Common myeloid progenitor, CD34-positive (primary cell): Measurements from ENCODE around the gene FIBCD1.
A peak's percentile ranks its signal among the peaks of the same experiment; 100 is the strongest.

Source experiments
- CTCF ChIA-PET: fragments of 350-600 bp; sonication (Branson Sonifier 250); formaldehyde crosslinking; loops from one replicate; lab custom pipeline; 2021; ENCODE audit warnings: antibody characterized with exemption; lab: Charles Lee
- POLR2A ChIA-PET: fragments of 350-600 bp; sonication (Branson Sonifier 250); formaldehyde crosslinking; loops from one replicate; lab custom pipeline; 2021; ENCODE audit warnings: antibody characterized with exemption; lab: Charles Lee
- DNase-seq, 3 donors: peaks; one replicate each; pipeline versions ENCODE4 v3.0.0 to v3.0.0-alpha.2; 2013
- H3K27ac ChIP-seq, 2 experiments: 1 replicate in 1 of 2; 2 replicates in 1 of 2; pipeline ENCODE4 v1.7.0; 2013; ENCODE audit warnings: inconsistent platforms in 2 of 2, low read length in 2 of 2, mild to moderate bottlenecking in 2 of 2, low read depth in 1 of 2, moderate library complexity in 1 of 2; ENCODE audit not compliant: severe bottlenecking in 2 of 2, insufficient read depth in 1 of 2, poor library complexity in 1 of 2
- H3K27me3 ChIP-seq, 5 experiments: replicated peaks in 2 of 5; 1 replicate in 3 of 5; 2 replicates in 2 of 5; pipeline versions ENCODE4 v1.6.1 to v1.7.0; 2013; ENCODE audit warnings: low read length in 4 of 5, mild to moderate bottlenecking in 2 of 5, moderate library complexity in 2 of 5, inconsistent platforms in 1 of 5; ENCODE audit not compliant: insufficient read depth in 5 of 5, control insufficient read depth in 4 of 5
- H3K36me3 ChIP-seq, 4 experiments: 1 replicate in 2 of 4; 2 replicates in 2 of 4; pipeline versions ENCODE4 v1.6.1 to v1.7.0; 2013; ENCODE audit warnings: low read length in 3 of 4, control low read depth in 1 of 4, mild to moderate bottlenecking in 1 of 4; ENCODE audit not compliant: control insufficient read depth in 4 of 4, insufficient read depth in 4 of 4
- H3K4me1 ChIP-seq, 4 experiments: 1 replicate in 3 of 4; 2 replicates in 1 of 4; pipeline versions ENCODE4 v1.6.1 to v1.7.1; 2013; ENCODE audit warnings: low read length in 3 of 4, mild to moderate bottlenecking in 3 of 4, control low read depth in 1 of 4, inconsistent platforms in 1 of 4, moderate library complexity in 1 of 4; ENCODE audit not compliant: control insufficient read depth in 4 of 4, insufficient read depth in 4 of 4; ENCODE audit errors: control extremely low read depth in 1 of 4
- H3K4me3 ChIP-seq, 7 experiments: 1 replicate in 4 of 7; 2 replicates in 3 of 7; pipeline versions ENCODE4 v1.5.1 to v1.7.0; 2013; ENCODE audit warnings: mild to moderate bottlenecking in 7 of 7, low read length in 6 of 7, moderate library complexity in 6 of 7, inconsistent platforms in 2 of 7, low read depth in 2 of 7, control low read depth in 1 of 7; ENCODE audit not compliant: insufficient read depth in 4 of 7, control insufficient read depth in 1 of 7; ENCODE audit errors: extremely low read depth in 1 of 7
- H3K9me3 ChIP-seq, 5 experiments: 1 replicate in 4 of 5; 2 replicates in 1 of 5; pipeline versions ENCODE4 v1.6.1 to v1.7.1; 2013; ENCODE audit warnings: low read length in 4 of 5, mild to moderate bottlenecking in 2 of 5, inconsistent platforms in 1 of 5, low read depth in 1 of 5, moderate library complexity in 1 of 5; ENCODE audit not compliant: control insufficient read depth in 4 of 5, insufficient read depth in 2 of 5; ENCODE audit errors: control extremely low read depth in 1 of 5
- WGBS: methylation state at CpG from one replicate; pipeline ENCODE4 v1.1.5; 2013; ENCODE audit not compliant: insufficient coverage; 5-methylcytosine and 5-hydroxymethylcytosine counted together

Gene FIBCD1

GRCh38 chr9:130942679-130943078, 3.6 kb upstream of the FIBCD1 start:
- H3K36me3 ChIP-seq = no peaks in the 10 kb centered on the region
- no peaks in the 10 kb centered on the region for H3K9me3 ChIP-seq
- DNase-seq = no peak
- 92% methylated on average over 8 of the region's 10 CpGs for WGBS
- ChIA-PET POLR2A (no interaction called here), CTCF (interaction anchor here (0.7 to 1.7 kb wide), 3 partner anchors 19 to 72 kb away, joined by 3 to 4 read pairs (median 4); no protein-coding TSS in a partner anchor)
- H3K4me3 ChIP-seq = no peak overlapping the region
- peaks cover 0 to 30% (median 22%) of the 10 kb centered on the region in 4 experiments for H3K4me1 ChIP-seq
- no peak overlapping the region for H3K27ac ChIP-seq
- peaks cover 0 to 66% (median 24%) of the 10 kb centered on the region in 5 experiments for H3K27me3 ChIP-seq

- CTCF ChIA-PET = interaction anchor here (1.7 kb wide), 1 partner anchor 71 kb away, joined by 4 read pairs; no protein-coding TSS in a partner anchor
- peaks cover 0 to 66% (median 27%) of the 10 kb centered on the region in 5 experiments for H3K27me3 ChIP-seq
- no CpG with 5 or more reads among the region's 6 CpGs for WGBS
Observed at GRCh38 chr9:130942084-130942483, 3.0 kb upstream of the FIBCD1 start.

GRCh38 chr9:130940693-130941576, 1.9 kb upstream of the FIBCD1 start:
- CTCF ChIA-PET = interaction anchor here (1.0 kb wide), 1 partner anchor 12 kb away, joined by 3 read pairs; no protein-coding TSS in a partner anchor
- POLR2A ChIA-PET = no interaction called here
- peaks cover 0 to 26% (median 21%) of the 10 kb centered on the region in 4 experiments for H3K4me1 ChIP-seq
- no peak overlapping the region for H3K27ac ChIP-seq
- no peak overlapping the region for H3K4me3 ChIP-seq
- 7% methylated on average over 29 of the region's 36 CpGs for WGBS
- H3K9me3 ChIP-seq = no peaks in the 10 kb centered on the region
- peaks cover 0 to 78% (median 35%) of the 10 kb centered on the region in 5 experiments for H3K27me3 ChIP-seq
- H3K36me3 ChIP-seq = no peaks in the 10 kb centered on the region
- peak in 2 of 3 donors; percentile 43 to 51 for DNase-seq

More at GRCh38 chr9:130942084-130942483, 3.0 kb upstream of the FIBCD1 start:
- Histone ChIP-seq H3K4me3 (no peak overlapping the region), H3K27ac (no peak overlapping the region), H3K9me3 (no peaks in the 10 kb centered on the region), H3K4me1 (peaks cover 0 to 29% (median 22%) of the 10 kb centered on the region in 4 experiments), H3K36me3 (no peaks in the 10 kb centered on the region)
- POLR2A ChIA-PET = no interaction called here
- DNase-seq = no peak

DNA sequence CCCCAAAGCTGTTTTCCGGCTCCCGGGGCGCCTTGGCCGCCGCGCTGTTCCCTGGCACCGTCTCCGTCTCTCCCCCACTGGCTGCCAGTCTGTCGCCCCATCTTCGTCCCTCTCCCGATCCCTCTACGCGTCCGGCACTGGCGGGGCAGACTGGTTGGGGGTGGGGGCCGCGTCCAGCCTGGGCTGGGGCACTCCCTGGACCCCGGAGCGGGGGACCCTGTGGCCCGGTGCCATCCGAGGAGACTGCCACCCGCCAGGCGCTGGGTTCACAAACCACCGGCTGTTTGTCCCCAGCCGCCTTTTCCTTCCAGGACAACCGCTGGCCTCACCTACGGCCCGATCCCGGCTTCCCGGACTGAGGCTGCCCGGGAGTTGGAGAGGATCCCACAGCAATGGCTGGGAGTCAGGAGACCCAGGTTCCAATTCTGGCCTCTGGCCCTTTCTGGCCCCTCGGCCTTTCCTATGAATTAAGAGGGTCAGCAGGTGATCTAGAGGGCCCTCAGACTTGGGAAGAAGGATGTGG, 1.0 kb upstream of the FIBCD1 start:
- H3K9me3 ChIP-seq = no peaks in the 10 kb centered on the region
- CTCF ChIA-PET = interaction anchor here (0.6 to 1.0 kb wide), 3 partner anchors 12 to 841 kb away, joined by 3 read pairs; no protein-coding TSS in a partner anchor
- peak overlapping the region in 1 of 7 experiments; percentile 16 for H3K4me3 ChIP-seq
- H3K27me3 ChIP-seq = peaks cover 0 to 86% (median 41%) of the 10 kb centered on the region in 5 experiments
- WGBS = 4% methylated on average over 13 of the region's 32 CpGs
- H3K4me1 ChIP-seq = peaks cover 0 to 26% (median 21%) of the 10 kb centered on the region in 4 experiments
- no peaks in the 10 kb centered on the region for H3K36me3 ChIP-seq
- DNase-seq = no peak
- POLR2A ChIA-PET = no interaction called here
- no peak overlapping the region for H3K27ac ChIP-seq

DNA sequence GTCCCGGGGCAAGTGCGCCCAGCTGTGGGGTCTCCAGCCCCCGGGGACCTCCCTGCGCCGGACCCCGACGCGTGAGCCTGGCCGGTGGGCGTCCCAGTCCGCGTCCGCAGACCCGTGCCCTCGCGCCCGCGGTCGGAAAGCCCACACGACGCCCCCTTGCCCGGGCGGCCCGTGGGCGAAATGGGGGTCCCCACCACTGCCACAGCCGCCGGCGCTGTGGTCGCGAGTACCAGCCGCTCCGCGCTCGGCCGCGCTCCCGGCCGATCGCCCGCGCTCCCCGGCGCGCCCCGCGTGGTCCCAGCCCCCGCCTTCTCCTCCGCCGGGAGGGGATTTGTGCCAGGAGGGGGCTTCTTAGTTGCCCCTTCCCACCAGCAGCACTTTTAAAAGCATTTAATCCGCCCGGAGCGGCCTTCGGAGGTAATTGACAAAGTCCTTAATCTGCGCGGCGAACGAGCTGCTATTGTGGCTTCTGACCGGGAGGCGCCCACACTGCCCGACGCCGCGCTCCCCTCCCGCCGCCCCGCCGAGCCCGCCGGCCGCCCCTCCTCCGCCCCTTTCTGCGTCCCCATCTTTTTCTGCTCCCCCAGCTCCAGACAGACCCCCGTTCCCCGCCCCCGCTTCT, 469 bp upstream of the FIBCD1 start:
- WGBS = 0% methylated on average over 26 of the region's 75 CpGs

DNA sequence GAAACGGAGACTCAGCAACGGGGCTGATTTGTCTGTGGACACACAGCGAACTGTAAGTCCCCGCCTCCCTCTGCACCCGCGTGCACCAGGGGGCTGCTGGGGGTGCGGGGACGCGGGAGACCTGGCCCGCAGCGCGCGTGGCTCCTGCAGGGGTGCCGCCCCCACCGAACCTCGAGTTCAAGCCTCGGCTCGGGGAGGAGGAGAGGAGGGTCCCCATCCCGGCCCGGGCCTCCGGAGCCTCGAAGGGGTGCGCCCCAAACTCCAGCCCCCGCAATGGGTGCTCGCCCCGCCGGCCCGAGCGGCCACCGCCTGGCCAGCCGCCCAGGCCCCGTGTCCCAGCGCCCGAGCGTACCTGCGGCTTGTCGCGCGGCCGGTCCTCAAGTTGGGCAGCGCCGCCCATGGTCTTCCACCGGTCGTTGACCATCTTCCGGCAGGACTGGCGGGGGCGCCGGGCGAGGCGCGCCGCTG, 829 bp downstream of the FIBCD1 start:
- H3K27me3 ChIP-seq = peaks cover 0 to 97% (median 45%) of the 10 kb centered on the region in 5 experiments
- 3% methylated on average over 43 of the region's 52 CpGs for WGBS
- no peaks in the 10 kb centered on the region for H3K36me3 ChIP-seq
- H3K27ac ChIP-seq = no peak overlapping the region
- H3K9me3 ChIP-seq = no peaks in the 10 kb centered on the region
- peak overlapping the region in 5 of 7 experiments; percentile 43 to 75 (median 68) for H3K4me3 ChIP-seq
- ChIA-PET POLR2A (no interaction called here), CTCF (no interaction called here)
- DNase-seq = no peak
- peaks cover 0 to 29% (median 21%) of the 10 kb centered on the region in 4 experiments for H3K4me1 ChIP-seq

More for the DNA sequence above, 469 bp upstream of the FIBCD1 start:
- ChIA-PET POLR2A (no interaction called here), CTCF (interaction anchor here (0.6 to 1.0 kb wide), 3 partner anchors 12 to 840 kb away, joined by 3 read pairs; no protein-coding TSS in a partner anchor)
- peak in 2 of 3 donors; percentile 39 to 50 for DNase-seq
- Histone ChIP-seq H3K27ac (no peak overlapping the region), H3K27me3 (peaks cover 0 to 91% (median 44%) of the 10 kb centered on the region in 5 experiments), H3K4me3 (peak overlapping the region; percentile 33 to 75 (median 55)), H3K9me3 (no peaks in the 10 kb centered on the region), H3K4me1 (peaks cover 0 to 26% (median 21%) of the 10 kb centered on the region in 4 experiments), H3K36me3 (no peaks in the 10 kb centered on the region)
